ENCODE results near the gene PTTG1.

- peak in 2 of 3 experiments; percentile 11 to 38; a peak in 2 of 6 replicates for TF ChIP-seq CTCF (IDR thresholded peaks at IDR 0.05 in 2 of 3, conservative IDR thresholded peaks at IDR 0.05 in 1 of 3; ENCODE audit: borderline replicate concordance in 1 of 3, insufficient read depth in 1 of 3, low read depth in 2 of 3, low read length in 2 of 3)
- TF ChIP-seq EZH2phosphoT487 (IDR thresholded peaks at IDR 0.05; ENCODE audit: borderline replicate concordance): no peak
- TF ChIP-seq EZH2 (IDR thresholded peaks at IDR 0.05): no peak
Observed at GRCh38 chr5:160460377-160461049, 38.9 kb downstream of the PTTG1 start.
